Peyer's patch (tissue), 4 donors: ENCODE data around the gene ZNF629. TPM values are rescaled to one million over a fixed set of nuclear protein-coding genes. Genes with fewer than 3 reads are reported as not detected.
A peak's percentile ranks its signal among the peaks of the same experiment; 100 is the strongest.

Source experiments
- DNase-seq, 3 donors: peaks; one replicate each; pipeline ENCODE4 v3.0.0-alpha.2; 2017 to 2019
- H3K27ac ChIP-seq, 4 donors: fragments of 200-600 bp; sonication (generic); one replicate each; pipeline ENCODE4 v1.5.1; 2016 to 2019
- H3K27me3 ChIP-seq, 2 donors: fragments of 200-600 bp; sonication (generic); one replicate each; pipeline ENCODE4 v1.5.1; 2019
- H3K36me3 ChIP-seq, 3 donors: fragments of 200-600 bp; sonication (generic); one replicate each; pipeline ENCODE4 v1.5.1; 2016 to 2019
- H3K4me1 ChIP-seq, 4 donors: fragments of 200-600 bp; sonication (generic); one replicate each; pipeline ENCODE4 v1.5.1; 2016 to 2019
- H3K4me3 ChIP-seq, 4 donors: fragments of 200-600 bp; sonication (generic); 1 replicate in 3 of 4; 2 replicates in 1 of 4; pipeline ENCODE4 v1.5.1; 2016 to 2019; ENCODE audit warnings: mild to moderate bottlenecking in 1 of 4
- H3K9me3 ChIP-seq, 4 donors: fragments of 200-600 bp; sonication (generic); one replicate each; pipeline ENCODE4 v1.5.1; 2016 to 2019; ENCODE audit warnings: mild to moderate bottlenecking in 1 of 4
- POLR2A ChIP-seq, 2 donors: fragments of 450-650 bp; IDR thresholded peaks; one replicate each; pipeline ENCODE4 v1.5.1; 2017; ENCODE audit warnings: antibody characterized with exemption in 2 of 2, mild to moderate bottlenecking in 2 of 2, moderate library complexity in 2 of 2
- total RNA-seq, 4 donors: library from RNA; depleted of rRNA; stranded (reverse); fragments of >200 nt; gene quantifications; one replicate each; pipeline ENCODE4 v1.1.0, GENCODE V29; 2016
- TF ChIP-seq, protein P1 (sequence below), 6 experiments: fragments of 450-650 bp in 4 of 6; fragments of 200-600 bp in 2 of 6; sonication (generic) in 1 of 6; IDR thresholded peaks; one replicate each; pipeline ENCODE4 v1.5.1; 2017 to 2019; ENCODE audit warnings: antibody characterized with exemption in 6 of 6, mild to moderate bottlenecking in 3 of 6, moderate library complexity in 1 of 6

Gene ZNF629
- total RNA-seq, 4 donors from 2014 or later: 10.9 to 28.7 (median 19.0) TPM

DNA sequence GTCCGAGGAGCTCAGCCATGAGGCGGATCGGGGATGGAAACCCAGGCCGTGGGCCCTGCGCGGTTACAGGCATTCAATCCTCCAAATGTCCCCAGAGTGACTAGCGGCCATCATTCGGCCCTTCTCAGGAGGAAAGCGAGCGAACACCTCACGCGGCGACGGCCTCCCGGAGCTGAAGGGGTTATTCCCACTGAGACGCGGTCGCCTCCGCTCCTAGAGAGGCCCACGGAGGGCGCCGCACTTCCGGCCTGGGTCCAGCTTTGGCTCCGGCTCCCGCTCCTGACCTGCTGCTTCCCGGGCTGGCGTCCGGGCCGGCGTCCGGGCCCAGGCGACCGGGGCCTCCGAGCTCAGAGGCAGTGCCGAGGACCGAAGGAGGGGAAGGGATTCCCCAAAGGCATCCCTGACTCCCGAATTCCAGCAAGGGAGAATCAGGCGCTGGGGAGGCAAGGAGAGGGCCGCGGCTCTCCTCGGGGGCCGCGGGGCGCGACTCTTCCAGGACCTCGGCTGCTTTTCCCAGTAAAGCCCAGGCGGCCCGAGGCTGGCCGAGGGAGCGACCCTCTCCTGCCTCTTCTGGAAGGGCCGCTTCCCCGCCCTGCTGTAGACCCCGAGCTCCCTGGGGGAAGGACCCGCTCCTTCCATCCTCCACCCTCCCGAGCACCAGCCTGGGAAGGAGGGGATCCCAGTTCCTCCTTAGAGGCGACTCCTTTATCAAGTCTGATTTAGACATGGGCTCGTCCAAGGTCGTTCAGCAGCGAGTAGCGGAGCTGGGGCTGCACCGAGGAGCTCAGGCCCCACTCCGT is 18.6 kb upstream of the ZNF629 start:
- no peaks in the 10 kb centered on the region for H3K9me3 ChIP-seq
- TF ChIP-seq, protein P1, sequence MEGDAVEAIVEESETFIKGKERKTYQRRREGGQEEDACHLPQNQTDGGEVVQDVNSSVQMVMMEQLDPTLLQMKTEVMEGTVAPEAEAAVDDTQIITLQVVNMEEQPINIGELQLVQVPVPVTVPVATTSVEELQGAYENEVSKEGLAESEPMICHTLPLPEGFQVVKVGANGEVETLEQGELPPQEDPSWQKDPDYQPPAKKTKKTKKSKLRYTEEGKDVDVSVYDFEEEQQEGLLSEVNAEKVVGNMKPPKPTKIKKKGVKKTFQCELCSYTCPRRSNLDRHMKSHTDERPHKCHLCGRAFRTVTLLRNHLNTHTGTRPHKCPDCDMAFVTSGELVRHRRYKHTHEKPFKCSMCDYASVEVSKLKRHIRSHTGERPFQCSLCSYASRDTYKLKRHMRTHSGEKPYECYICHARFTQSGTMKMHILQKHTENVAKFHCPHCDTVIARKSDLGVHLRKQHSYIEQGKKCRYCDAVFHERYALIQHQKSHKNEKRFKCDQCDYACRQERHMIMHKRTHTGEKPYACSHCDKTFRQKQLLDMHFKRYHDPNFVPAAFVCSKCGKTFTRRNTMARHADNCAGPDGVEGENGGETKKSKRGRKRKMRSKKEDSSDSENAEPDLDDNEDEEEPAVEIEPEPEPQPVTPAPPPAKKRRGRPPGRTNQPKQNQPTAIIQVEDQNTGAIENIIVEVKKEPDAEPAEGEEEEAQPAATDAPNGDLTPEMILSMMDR (IDR thresholded peaks at IDR 0.05): peak in 1 of 6 experiments; percentile 18
- TF ChIP-seq POLR2A (IDR thresholded peaks at IDR 0.05): peak; percentile 87 to 88

GRCh38 chr16:30805056-30805369 is 18.0 kb upstream of the ZNF629 start:
- TF ChIP-seq, protein P1 (IDR thresholded peaks at IDR 0.05): no peak
- no peak for TF ChIP-seq POLR2A (IDR thresholded peaks at IDR 0.05)
- peak overlapping the region; percentile 59 to 93 (median 83) for H3K27ac ChIP-seq
- no peak for DNase-seq
- H3K36me3 ChIP-seq: no peaks in the 10 kb centered on the region
- no peaks in the 10 kb centered on the region for H3K27me3 ChIP-seq
- H3K4me1 ChIP-seq: peaks cover 0 to 10% (median 2%) of the 10 kb centered on the region in 4 donors
- H3K9me3 ChIP-seq: no peaks in the 10 kb centered on the region
- H3K4me3 ChIP-seq: peak overlapping the region; percentile 57 to 82 (median 66)

More for the DNA sequence above, 18.6 kb upstream of the ZNF629 start:
- Histone ChIP-seq H3K27me3 (no peaks in the 10 kb centered on the region), H3K4me1 (peaks cover 0 to 10% (median 2%) of the 10 kb centered on the region in 4 donors), H3K4me3 (peak overlapping the region; percentile 57 to 82 (median 66)), H3K27ac (peak overlapping the region; percentile 59 to 93 (median 83)), H3K36me3 (no peaks in the 10 kb centered on the region)
- DNase-seq: peak; percentile 66 to 91 (median 90)

GRCh38 chr16:30802936-30803335 is 15.9 kb upstream of the ZNF629 start:
- H3K4me1 ChIP-seq: peaks cover 0 to 10% (median 2%) of the 10 kb centered on the region in 4 donors
- H3K27ac ChIP-seq: no peak overlapping the region
- no peak for TF ChIP-seq POLR2A (IDR thresholded peaks at IDR 0.05)
- TF ChIP-seq, protein P1 (IDR thresholded peaks at IDR 0.05): no peak
- no peaks in the 10 kb centered on the region for H3K36me3 ChIP-seq
- no peaks in the 10 kb centered on the region for H3K27me3 ChIP-seq
- no peak overlapping the region for H3K4me3 ChIP-seq
- DNase-seq: no peak
- H3K9me3 ChIP-seq: no peaks in the 10 kb centered on the region

GRCh38 chr16:30797670-30798309 is 10.8 kb upstream of the ZNF629 start:
- Histone ChIP-seq H3K9me3 (no peaks in the 10 kb centered on the region), H3K27ac (no peak overlapping the region), H3K4me1 (no peaks in the 10 kb centered on the region), H3K4me3 (no peak overlapping the region), H3K36me3 (no peaks in the 10 kb centered on the region), H3K27me3 (no peaks in the 10 kb centered on the region)
- DNase-seq: no peak
- TF ChIP-seq, protein P1 (IDR thresholded peaks at IDR 0.05): no peak
- TF ChIP-seq POLR2A (IDR thresholded peaks at IDR 0.05): no peak

GRCh38 chr16:30794634-30795033 is 7.6 kb upstream of the ZNF629 start:
- Histone ChIP-seq H3K4me1 (no peaks in the 10 kb centered on the region), H3K27ac (no peak overlapping the region), H3K9me3 (no peaks in the 10 kb centered on the region), H3K36me3 (no peaks in the 10 kb centered on the region), H3K4me3 (no peak overlapping the region), H3K27me3 (no peaks in the 10 kb centered on the region)
- DNase-seq: no peak
- TF ChIP-seq, protein P1 (IDR thresholded peaks at IDR 0.05): no peak
- TF ChIP-seq POLR2A (IDR thresholded peaks at IDR 0.05): no peak
